Neural progenitor cell (in vitro differentiated cells): ENCODE measurements around the gene MRPL27.

Experiments used
- CTCF ChIP-seq: fragments of 200-600 bp; sonication (generic); IDR thresholded peaks from 2 replicates; pipeline ENCODE4 v1.5.1; 2017; ENCODE audit warnings: antibody characterized with exemption, mild to moderate bottlenecking
- EZH2 ChIP-seq: fragments of 200-600 bp; sonication (generic); IDR thresholded peaks from 2 replicates; pipeline ENCODE4 v1.6.1; 2017; ENCODE audit warnings: antibody characterized with exemption, mild to moderate bottlenecking, moderate library complexity

GRCh38 chr17:50326831-50327364 lies 46.1 kb downstream of the MRPL27 start:
- TF ChIP-seq CTCF (no peak), EZH2 (no peak)
